ENCODE results near the gene FRMD6.

Gene FRMD6

GRCh38 chr14:51674294-51675002 is 22.7 kb downstream of the FRMD6 start:
- DNase-seq: no peak

GRCh38 chr14:51676549-51676948 is 24.8 kb downstream of the FRMD6 start:
- no peak for DNase-seq

- no peak for DNase-seq
Measured at GRCh38 chr14:51677266-51677665, 25.6 kb downstream of the FRMD6 start.

- no peak for DNase-seq
Measured at GRCh38 chr14:51677738-51678137, 26.0 kb downstream of the FRMD6 start.

- no peak for DNase-seq
Measured at GRCh38 chr14:51680031-51680430, 28.3 kb downstream of the FRMD6 start.

GRCh38 chr14:51681411-51681810 is 29.7 kb downstream of the FRMD6 start:
- DNase-seq: no peak

- DNase-seq: no peak
Measured at GRCh38 chr14:51682411-51682810, 30.7 kb downstream of the FRMD6 start.

GRCh38 chr14:51684760-51685159 is 33.0 kb downstream of the FRMD6 start:
- DNase-seq: no peak

- DNase-seq: no peak
Measured at GRCh38 chr14:51691176-51691575, 39.5 kb downstream of the FRMD6 start.

- DNase-seq: no peak
Measured at GRCh38 chr14:51692646-51693045, 40.9 kb downstream of the FRMD6 start.

- DNase-seq: no peak
Measured at GRCh38 chr14:51697848-51698247, 46.1 kb downstream of the FRMD6 start.

- DNase-seq: no peak
Measured at GRCh38 chr14:51701951-51702350, 50.2 kb downstream of the FRMD6 start.

- DNase-seq: no peak
Measured at GRCh38 chr14:51703787-51704186, 52.1 kb downstream of the FRMD6 start.

GRCh38 chr14:51704545-51704944 is 52.8 kb downstream of the FRMD6 start:
- DNase-seq: no peak

GRCh38 chr14:51707327-51707726 is 55.6 kb downstream of the FRMD6 start:
- DNase-seq: no peak

GRCh38 chr14:51711505-51711904 is 59.8 kb downstream of the FRMD6 start:
- DNase-seq: no peak

- DNase-seq: peak; percentile 98
Measured at GRCh38 chr14:51715250-51715649, 63.5 kb downstream of the FRMD6 start.

GRCh38 chr14:51715742-51716141 is 64.0 kb downstream of the FRMD6 start:
- peak; percentile 63 for DNase-seq

GRCh38 chr14:51716610-51717009 is 64.9 kb downstream of the FRMD6 start:
- peak; percentile 67 for DNase-seq

- no peak for DNase-seq
Measured at GRCh38 chr14:51717766-51718165, 66.1 kb downstream of the FRMD6 start.

GRCh38 chr14:51719955-51720354 is 68.2 kb downstream of the FRMD6 start:
- no peak for DNase-seq

- no peak for DNase-seq
Measured at GRCh38 chr14:51723990-51724389, 72.3 kb downstream of the FRMD6 start.

GRCh38 chr14:51724650-51725049 is 72.9 kb downstream of the FRMD6 start:
- DNase-seq: no peak

- DNase-seq: no peak
Measured at GRCh38 chr14:51725061-51725460, 73.4 kb downstream of the FRMD6 start.

GRCh38 chr14:51726166-51726899 is 74.6 kb downstream of the FRMD6 start:
- no peak for DNase-seq
